NCI-H146 treated with DMSO at 0.1 percent for 48 hours (cell line): ENCODE measurements around the gene ALCAM.

Experiments
- DNase-seq: peaks from one replicate; lab custom pipeline; 2025; ENCODE audit not compliant: unreplicated experiment; lab: John Stamatoyannopoulos, UW

The ALCAM gene

GRCh38 chr3:105523501-105523900 is 156.8 kb downstream of the ALCAM start:
- no peak for DNase-seq

GRCh38 chr3:105525531-105525930 is 158.8 kb downstream of the ALCAM start:
- DNase-seq = no peak

GRCh38 chr3:105526360-105527111 is 159.8 kb downstream of the ALCAM start:
- no peak for DNase-seq

- peak; percentile 46 for DNase-seq
These were observed 160.8 kb downstream of the ALCAM start for GRCh38 chr3:105527535-105527934.

- DNase-seq = peak; percentile 83
These were observed 161.2 kb downstream of the ALCAM start for GRCh38 chr3:105527949-105528348.

GRCh38 chr3:105528955-105529354 is 162.2 kb downstream of the ALCAM start:
- DNase-seq = no peak

GRCh38 chr3:105529456-105529855 is 162.7 kb downstream of the ALCAM start:
- DNase-seq = no peak

- DNase-seq = no peak
These were observed 165.5 kb downstream of the ALCAM start for GRCh38 chr3:105532251-105532650.

GRCh38 chr3:105533960-105534359 is 167.3 kb downstream of the ALCAM start:
- DNase-seq = no peak

- no peak for DNase-seq
These were observed 167.8 kb downstream of the ALCAM start for GRCh38 chr3:105534491-105534890.

GRCh38 chr3:105537371-105538080 is 170.8 kb downstream of the ALCAM start:
- DNase-seq = no peak

GRCh38 chr3:105538483-105538882 is 171.8 kb downstream of the ALCAM start:
- DNase-seq = no peak

GRCh38 chr3:105539897-105540296 is 173.2 kb downstream of the ALCAM start:
- DNase-seq = no peak

GRCh38 chr3:105542282-105543019 is 175.7 kb downstream of the ALCAM start:
- no peak for DNase-seq

- DNase-seq = no peak
These were observed 178.3 kb downstream of the ALCAM start for GRCh38 chr3:105545051-105545450.

GRCh38 chr3:105553851-105554250 is 187.1 kb downstream of the ALCAM start:
- DNase-seq = no peak

- DNase-seq = no peak
These were observed 188.5 kb downstream of the ALCAM start for GRCh38 chr3:105555206-105555605.

- DNase-seq = no peak
These were observed 193.1 kb downstream of the ALCAM start for GRCh38 chr3:105559856-105560255.

- no peak for DNase-seq
These were observed 195.2 kb downstream of the ALCAM start for GRCh38 chr3:105561876-105562275.

GRCh38 chr3:105564546-105565288 is 198.0 kb downstream of the ALCAM start:
- no peak for DNase-seq

GRCh38 chr3:105571005-105571404 is 204.3 kb downstream of the ALCAM start:
- no peak for DNase-seq
